GM18867 (cell line): ENCODE measurements around the gene TOM1L2.
A peak's percentile ranks its signal among the peaks of the same experiment; 100 is the strongest.

ENCODE experiments used
- ATAC-seq: cut with Tn5 transposase; IDR thresholded peaks from one replicate; pipeline ENCODE4 v1.9.1; 2021; ENCODE audit warnings: mild to moderate bottlenecking, moderate library complexity; ENCODE audit not compliant: unreplicated experiment

The TOM1L2 gene

GRCh38 chr17:17851103-17852002, 120.8 kb downstream of the TOM1L2 start:
- no peak for ATAC-seq

GRCh38 chr17:17849845-17850373, 122.3 kb downstream of the TOM1L2 start:
- ATAC-seq: no peak

GRCh38 chr17:17849147-17849820, 122.9 kb downstream of the TOM1L2 start:
- peak; percentile 70 for ATAC-seq

- ATAC-seq: no peak
These were observed 123.7 kb downstream of the TOM1L2 start for GRCh38 chr17:17848311-17849082.

GRCh38 chr17:17847726-17848125, 124.5 kb downstream of the TOM1L2 start:
- no peak for ATAC-seq

- no peak for ATAC-seq
These were observed 125.0 kb downstream of the TOM1L2 start for GRCh38 chr17:17847118-17847689.

GRCh38 chr17:17846645-17847044, 125.6 kb downstream of the TOM1L2 start:
- no peak for ATAC-seq

- no peak for ATAC-seq
These were observed 126.2 kb downstream of the TOM1L2 start for GRCh38 chr17:17846003-17846402.

GRCh38 chr17:17845046-17845775, 127.0 kb downstream of the TOM1L2 start:
- no peak for ATAC-seq

- no peak for ATAC-seq
These were observed 127.7 kb downstream of the TOM1L2 start for GRCh38 chr17:17844500-17844899.

- no peak for ATAC-seq
These were observed 128.1 kb downstream of the TOM1L2 start for GRCh38 chr17:17844079-17844478.

GRCh38 chr17:17843096-17843495, 129.1 kb downstream of the TOM1L2 start:
- no peak for ATAC-seq

GRCh38 chr17:17842111-17842876, 129.9 kb downstream of the TOM1L2 start:
- ATAC-seq: no peak

- ATAC-seq: no peak
These were observed 130.6 kb downstream of the TOM1L2 start for GRCh38 chr17:17841601-17842025.

GRCh38 chr17:17840751-17841591, 131.2 kb downstream of the TOM1L2 start:
- ATAC-seq: no peak

GRCh38 chr17:17839791-17840707, 132.2 kb downstream of the TOM1L2 start:
- peak; percentile 72 for ATAC-seq
